Endodermal cell (in vitro differentiated cells): ENCODE results near the gene DNAJC4. TPM values are rescaled to one million over a fixed set of nuclear protein-coding genes. Genes with fewer than 3 reads are reported as not detected.

ENCODE experiments used
- DNase-seq: peaks from one replicate; pipeline ENCODE4 v3.0.0-alpha.2; 2017
- H3K27ac ChIP-seq: 2 replicates; pipeline ENCODE4 v1.5.1; 2013; ENCODE audit warnings: mild to moderate bottlenecking, low read depth, low read length, moderate library complexity
- H3K27me3 ChIP-seq: 2 replicates; pipeline ENCODE4 v1.6.1; 2013; ENCODE audit warnings: mild to moderate bottlenecking, low read length, moderate library complexity; ENCODE audit not compliant: insufficient read depth, control insufficient read depth, poor library complexity, severe bottlenecking
- H3K36me3 ChIP-seq: 2 replicates; pipeline ENCODE4 v1.7.0; 2013; ENCODE audit warnings: mild to moderate bottlenecking, low read length, moderate library complexity; ENCODE audit not compliant: control insufficient read depth, insufficient read depth
- H3K4me1 ChIP-seq: one replicate; pipeline ENCODE4 v1.7.0; 2013; ENCODE audit warnings: low read length; ENCODE audit not compliant: control insufficient read depth, insufficient read depth
- H3K4me3 ChIP-seq: 2 replicates; pipeline ENCODE4 v1.5.1; 2013; ENCODE audit warnings: mild to moderate bottlenecking, low read length, moderate library complexity
- H3K9ac ChIP-seq: 2 replicates; pipeline ENCODE4 v1.6.1; 2013; ENCODE audit warnings: mild to moderate bottlenecking, low read length, moderate library complexity; ENCODE audit not compliant: poor library complexity, severe bottlenecking; ENCODE audit errors: extremely low read depth
- H3K9me3 ChIP-seq: 2 replicates; pipeline ENCODE4 v1.6.1; 2013; ENCODE audit warnings: mild to moderate bottlenecking, low read length, moderate library complexity; ENCODE audit not compliant: control insufficient read depth
- H3K27ac Mint-ChIP-seq: 2 replicates; pipeline ENCODE4 v1.8.0; 2020; ENCODE audit warnings: mixed read lengths
- H3K27me3 Mint-ChIP-seq: 2 replicates; pipeline ENCODE4 v1.8.0; 2021; ENCODE audit warnings: mild to moderate bottlenecking, mixed read lengths; ENCODE audit not compliant: insufficient read depth
- H3K36me3 Mint-ChIP-seq: 2 replicates; pipeline ENCODE4 v1.8.0; 2020; ENCODE audit warnings: low read depth, mixed read lengths
- H3K4me1 Mint-ChIP-seq: 2 replicates; pipeline ENCODE4 v1.8.0; 2020; ENCODE audit warnings: mixed read lengths
- H3K4me3 Mint-ChIP-seq: 2 replicates; pipeline ENCODE4 v1.8.0; 2020; ENCODE audit warnings: mild to moderate bottlenecking, moderate library complexity, mixed read lengths
- H3K9me3 Mint-ChIP-seq: 2 replicates; pipeline ENCODE4 v1.8.0; 2020; ENCODE audit warnings: mild to moderate bottlenecking, mixed read lengths
- CTCF ChIP-seq: fragments of 200-600 bp; sonication (generic); conservative IDR thresholded peaks from 2 replicates; pipeline ENCODE4 v1.5.0; 2021; ENCODE audit warnings: antibody characterized with exemption, mild to moderate bottlenecking
- WGBS, 2 experiments: methylation state at CpG; one replicate each; pipeline versions ENCODE4 v1.1.5 to v1.1.7; 2013; ENCODE audit warnings: missing lambda C conversion rate in 2 of 2, mixed read lengths in 1 of 2; ENCODE audit not compliant: insufficient coverage in 1 of 2, insufficient read length in 1 of 2; 5-methylcytosine and 5-hydroxymethylcytosine counted together
- total RNA-seq, 2 donors: library from RNA; stranded (reverse); fragmentation: NEBNext Ultra II Directional in 1 of 2; extraction: Animal tissue kit (Norgen Biotek cat#: 25700) in 1 of 2; gene quantifications; 2 replicates in 1 of 2; 3 replicates in 1 of 2; pipeline ENCODE4 v1.2.1, GENCODE V29; 2021

Gene DNAJC4
- total RNA-seq, 2 donors from 2014 or later = 20.3 to 22.9 TPM

- H3K27ac ChIP-seq = no peak within 1 kb of the TSS
- 5 to 12% methylated on average over 8 to 44 of the region's 62 CpGs for WGBS, 2 experiments
- peak within 1 kb of the TSS; percentile 68 for H3K4me3 Mint-ChIP-seq
These were observed 3.7 kb downstream of the DNAJC4 start, which contains the start of gene VEGFB for GRCh38 chr11:64233913-64234586. TSS of gene VEGFB (plus strand) at chr11:64234584. CDS start at chr11:64234834, 250 bp downstream.

DNA sequence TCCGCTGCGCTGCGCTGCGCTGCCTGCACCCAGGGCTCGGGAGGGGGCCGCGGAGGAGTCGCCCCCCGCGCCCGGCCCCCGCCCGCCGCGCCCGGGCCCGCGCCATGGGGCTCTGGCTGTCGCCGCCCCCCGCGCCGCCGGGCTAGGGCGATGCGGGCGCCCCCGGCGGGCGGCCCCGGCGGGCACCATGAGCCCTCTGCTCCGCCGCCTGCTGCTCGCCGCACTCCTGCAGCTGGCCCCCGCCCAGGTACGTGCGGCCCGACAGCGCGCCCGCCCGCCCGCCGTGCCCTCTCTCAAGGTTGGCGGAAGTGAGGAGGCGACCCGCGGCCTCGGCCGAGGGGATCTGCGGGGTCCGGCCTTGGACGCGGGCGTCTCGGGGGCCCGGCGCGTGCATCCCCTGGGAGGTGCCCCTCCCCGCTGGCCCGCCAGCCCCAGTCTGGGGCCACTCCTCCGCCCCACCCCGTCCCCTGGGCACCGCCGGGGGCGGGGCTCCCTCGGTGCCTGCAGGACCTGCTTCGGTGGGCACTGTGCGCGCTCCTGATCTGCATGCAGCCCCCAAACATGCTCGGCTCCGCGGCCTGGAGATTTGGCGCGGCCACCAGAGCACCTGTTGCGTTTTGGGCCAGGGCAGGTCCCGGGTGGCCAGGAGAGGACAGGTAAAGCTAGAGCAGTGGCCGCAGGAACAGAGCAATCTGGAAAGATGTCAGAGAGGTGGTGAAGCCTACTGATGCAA lies 4.5 kb downstream of the DNAJC4 start:
- Mint-ChIP-seq H3K9me3 (no peaks in the 10 kb centered on the region), H3K27ac (no peak overlapping the region), H3K36me3 (peaks cover 18% of the 10 kb centered on the region), H3K27me3 (peaks cover 6% of the 10 kb centered on the region), H3K4me1 (peaks cover 8% of the 10 kb centered on the region), H3K4me3 (peak overlapping the region; percentile 68)
- Histone ChIP-seq H3K9ac (no peak overlapping the region), H3K27me3 (no peaks in the 10 kb centered on the region), H3K27ac (no peak overlapping the region), H3K36me3 (peaks cover 9% of the 10 kb centered on the region), H3K4me1 (no peaks in the 10 kb centered on the region), H3K9me3 (no peaks in the 10 kb centered on the region), H3K4me3 (peak overlapping the region; percentile 81)
- 2 to 8% methylated on average over 23 to 80 of the region's 80 CpGs for WGBS, 2 experiments
- TF ChIP-seq CTCF = no peak
- DNase-seq = peak; percentile 76

More at GRCh38 chr11:64233913-64234586, 3.7 kb downstream of the DNAJC4 start, which contains the start of gene VEGFB:
- peaks cover 15% of the 10 kb centered on the region for H3K36me3 Mint-ChIP-seq
- Histone ChIP-seq H3K9ac (no peak within 1 kb of the TSS), H3K4me3 (peak within 1 kb of the TSS; percentile 83), H3K4me1 (no peaks in the 10 kb centered on the region), H3K36me3 (peaks cover 9% of the 10 kb centered on the region), H3K9me3 (no peaks in the 10 kb centered on the region), H3K27me3 (no peaks in the 10 kb centered on the region)
- peak; percentile 79 for DNase-seq
- peaks cover 6% of the 10 kb centered on the region for H3K27me3 Mint-ChIP-seq
- H3K27ac Mint-ChIP-seq = no peak within 1 kb of the TSS
- H3K4me1 Mint-ChIP-seq = peaks cover 8% of the 10 kb centered on the region
- TF ChIP-seq CTCF = peak; percentile 9
- H3K9me3 Mint-ChIP-seq = no peaks in the 10 kb centered on the region

DNA sequence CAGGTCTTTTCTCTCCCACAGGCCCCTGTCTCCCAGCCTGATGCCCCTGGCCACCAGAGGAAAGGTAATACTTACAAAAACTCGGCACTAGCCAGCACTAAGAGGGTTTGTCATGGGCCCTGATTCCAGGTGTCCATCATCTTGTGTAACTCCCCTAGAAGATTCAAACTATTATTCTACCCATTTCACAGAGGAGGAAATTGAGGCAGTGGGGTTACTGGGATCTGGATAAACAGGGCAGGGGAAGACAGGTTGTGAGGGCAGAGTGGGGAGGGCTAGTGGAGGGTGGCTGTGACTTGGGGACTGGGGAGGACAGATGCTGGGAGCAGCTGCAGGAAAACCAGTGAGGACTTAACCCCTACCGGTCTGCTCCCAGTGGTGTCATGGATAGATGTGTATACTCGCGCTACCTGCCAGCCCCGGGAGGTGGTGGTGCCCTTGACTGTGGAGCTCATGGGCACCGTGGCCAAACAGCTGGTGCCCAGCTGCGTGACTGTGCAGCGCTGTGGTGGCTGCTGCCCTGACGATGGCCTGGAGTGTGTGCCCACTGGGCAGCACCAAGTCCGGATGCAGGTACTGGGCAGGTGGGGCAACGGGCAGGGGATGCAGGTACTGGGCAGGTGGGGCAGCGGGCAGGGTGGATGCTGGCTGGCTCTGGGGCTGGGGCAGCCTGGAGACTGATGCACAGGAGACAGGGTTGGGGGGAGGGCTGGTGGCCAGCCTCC lies 5.3 kb downstream of the DNAJC4 start:
- Histone ChIP-seq H3K4me3 (peak overlapping the region; percentile 81), H3K36me3 (peaks cover 9% of the 10 kb centered on the region), H3K27ac (no peak overlapping the region), H3K9me3 (no peaks in the 10 kb centered on the region), H3K27me3 (no peaks in the 10 kb centered on the region), H3K4me1 (no peaks in the 10 kb centered on the region), H3K9ac (no peak overlapping the region)
- H3K4me1 Mint-ChIP-seq = peaks cover 12% of the 10 kb centered on the region
- DNase-seq = no peak
- H3K9me3 Mint-ChIP-seq = no peaks in the 10 kb centered on the region
- peaks cover 18% of the 10 kb centered on the region for H3K36me3 Mint-ChIP-seq
- peaks cover 6% of the 10 kb centered on the region for H3K27me3 Mint-ChIP-seq
- WGBS, 2 experiments = 93% methylated on average over 6 to 12 of the region's 12 CpGs
- peak overlapping the region; percentile 68 for H3K4me3 Mint-ChIP-seq
- no peak for TF ChIP-seq CTCF
- H3K27ac Mint-ChIP-seq = no peak overlapping the region
